Measurements from ENCODE around the gene CENPA.
"Not testable (repeated sequence)": the region's sequence is repeated elsewhere in the genome, so short reads cannot be mapped to it uniquely, and the experiment has no call there.

The CENPA gene

GRCh38 chr2:26760991-26761390 lies 24.9 kb upstream of the CENPA start:
- DNase-seq (ENCODE audit: low spot score): not testable (repeated sequence)

GRCh38 chr2:26763019-26763418 lies 22.8 kb upstream of the CENPA start:
- DNase-seq (ENCODE audit: low spot score): no peak

- DNase-seq (ENCODE audit: low spot score): peak; percentile 77
Observed at GRCh38 chr2:26764078-26764887, 21.6 kb upstream of the CENPA start, which contains the start of gene SLC35F6. SLC35F6 (plus strand) TSS chr2:26764284; CDS start chr2:26764350, 66 bp downstream.

DNA sequence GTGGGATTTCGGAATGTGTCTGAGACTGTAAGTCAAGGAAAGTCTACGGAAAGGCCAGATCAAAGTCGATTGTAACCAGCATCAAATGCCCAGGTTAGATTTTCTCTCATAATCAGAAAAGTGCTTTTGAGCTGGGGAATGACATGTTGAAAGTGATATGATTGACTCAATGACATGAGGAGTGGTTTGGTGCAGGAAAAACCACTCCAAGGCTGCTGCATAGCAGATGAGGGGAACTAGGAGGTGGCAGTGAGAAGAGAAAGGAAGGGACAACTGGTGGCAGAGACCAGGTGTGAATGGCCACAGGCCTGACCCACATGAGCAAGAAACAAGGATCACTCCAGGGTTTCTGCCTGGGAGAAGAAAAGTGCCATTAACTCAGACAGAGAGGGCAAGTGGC lies 20.9 kb upstream of the CENPA start:
- DNase-seq (ENCODE audit: low spot score): no peak

DNA sequence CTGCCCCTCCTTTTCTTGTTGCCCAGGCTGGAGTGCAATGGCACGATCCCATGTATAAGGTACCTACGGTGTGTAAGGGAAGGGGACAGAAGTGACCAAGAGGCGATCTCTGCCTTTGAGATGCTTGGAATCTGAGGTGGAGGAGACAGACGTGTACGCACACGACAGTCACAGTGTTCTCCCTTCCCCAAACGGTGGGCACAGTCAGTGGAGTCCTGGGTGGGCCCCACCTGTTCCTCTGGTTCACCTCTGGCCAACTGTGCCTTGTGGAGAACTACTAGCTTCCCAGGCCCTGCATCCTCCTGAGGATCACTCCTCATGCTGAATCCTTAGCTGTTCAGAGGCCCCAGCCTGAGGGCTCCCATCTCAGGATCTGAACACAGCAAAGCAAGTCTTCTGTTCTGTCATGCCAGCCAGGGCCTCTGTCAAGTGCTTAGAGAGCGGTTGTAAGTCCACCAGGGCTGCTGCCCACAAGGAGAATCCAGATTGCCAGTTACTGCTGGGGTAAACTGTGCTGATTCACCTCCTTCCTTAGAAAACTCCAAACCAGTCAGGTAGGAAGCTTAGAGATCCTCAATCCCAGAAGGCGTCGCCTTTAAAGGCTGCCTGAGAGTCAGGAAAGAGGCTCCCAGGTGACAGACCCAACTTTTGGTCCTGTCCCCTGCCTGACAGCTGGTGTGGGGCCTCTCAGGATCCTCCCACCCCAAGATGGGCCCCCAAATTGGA lies 20.2 kb upstream of the CENPA start:
- no peak for DNase-seq (ENCODE audit: low spot score)

DNA sequence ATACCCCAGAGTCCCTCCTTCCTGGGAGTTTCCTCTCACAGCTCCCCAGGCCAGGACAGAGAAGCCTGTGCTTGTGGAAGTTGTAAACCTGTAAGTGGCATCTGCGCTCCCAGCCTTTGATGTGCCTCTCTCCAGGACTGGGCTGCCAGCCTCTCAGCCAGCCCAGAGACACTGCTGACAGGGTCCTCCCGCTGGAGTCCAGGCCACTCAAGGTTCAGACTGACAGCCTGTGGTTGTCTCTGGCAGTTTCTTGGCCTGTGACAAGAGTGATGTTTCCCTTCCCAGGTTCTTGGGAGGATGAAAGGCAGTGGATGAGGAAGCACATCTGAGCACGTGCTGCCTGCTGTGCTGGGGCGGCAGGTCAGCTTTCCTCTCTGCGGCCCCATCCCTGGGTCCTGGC lies 18.7 kb upstream of the CENPA start:
- DNase-seq (ENCODE audit: low spot score): no peak

- no peak for DNase-seq (ENCODE audit: low spot score)
Observed at GRCh38 chr2:26767894-26768487, 17.9 kb upstream of the CENPA start.

- DNase-seq (ENCODE audit: low spot score): no peak
Observed at GRCh38 chr2:26768759-26769088, 17.1 kb upstream of the CENPA start.

GRCh38 chr2:26769089-26769761 lies 16.6 kb upstream of the CENPA start:
- DNase-seq (ENCODE audit: low spot score): no peak

GRCh38 chr2:26770986-26771586 lies 14.8 kb upstream of the CENPA start:
- DNase-seq (ENCODE audit: low spot score): no peak

- peak; percentile 43 for DNase-seq (ENCODE audit: low spot score)
Observed at GRCh38 chr2:26772064-26773001, 13.5 kb upstream of the CENPA start.

GRCh38 chr2:26776195-26776800 lies 9.6 kb upstream of the CENPA start:
- no peak for DNase-seq (ENCODE audit: low spot score)

- DNase-seq (ENCODE audit: low spot score): no peak
Observed at GRCh38 chr2:26778098-26778497, 7.8 kb upstream of the CENPA start.

GRCh38 chr2:26778507-26778906 lies 7.3 kb upstream of the CENPA start:
- no peak for DNase-seq (ENCODE audit: low spot score)

DNA sequence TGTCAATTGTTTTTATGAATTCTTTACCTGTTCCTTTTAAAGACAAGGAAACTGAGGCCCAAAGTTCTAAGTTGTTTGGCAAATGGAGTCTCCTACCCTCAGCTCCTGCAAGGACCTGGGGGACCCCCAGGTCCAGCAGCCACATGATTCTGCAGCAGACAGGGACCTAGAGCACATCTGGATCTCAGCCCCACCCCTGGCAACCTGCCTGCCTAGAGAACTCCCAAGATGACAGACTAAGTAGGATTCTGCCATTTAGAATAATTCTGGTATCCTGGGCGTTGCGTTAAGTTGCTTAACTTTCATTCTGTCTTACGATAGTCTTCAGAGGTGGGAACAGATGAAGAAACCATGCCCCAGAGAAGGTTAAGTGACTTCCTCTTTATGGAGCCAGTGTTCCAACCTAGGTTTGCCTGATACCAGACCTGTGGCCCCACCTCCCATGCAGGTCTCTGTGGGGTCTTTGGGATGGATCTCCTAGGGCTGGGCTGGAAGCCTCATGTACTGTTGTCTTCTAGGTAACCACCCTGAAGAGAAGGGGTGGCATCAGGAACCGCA lies 5.6 kb upstream of the CENPA start:
- DNase-seq (ENCODE audit: low spot score): no peak

- no peak for DNase-seq (ENCODE audit: low spot score)
Observed at GRCh38 chr2:26782876-26783704, 2.8 kb upstream of the CENPA start.

- no peak for DNase-seq (ENCODE audit: low spot score)
Observed at GRCh38 chr2:26784570-26785234, 1.2 kb upstream of the CENPA start.

DNA sequence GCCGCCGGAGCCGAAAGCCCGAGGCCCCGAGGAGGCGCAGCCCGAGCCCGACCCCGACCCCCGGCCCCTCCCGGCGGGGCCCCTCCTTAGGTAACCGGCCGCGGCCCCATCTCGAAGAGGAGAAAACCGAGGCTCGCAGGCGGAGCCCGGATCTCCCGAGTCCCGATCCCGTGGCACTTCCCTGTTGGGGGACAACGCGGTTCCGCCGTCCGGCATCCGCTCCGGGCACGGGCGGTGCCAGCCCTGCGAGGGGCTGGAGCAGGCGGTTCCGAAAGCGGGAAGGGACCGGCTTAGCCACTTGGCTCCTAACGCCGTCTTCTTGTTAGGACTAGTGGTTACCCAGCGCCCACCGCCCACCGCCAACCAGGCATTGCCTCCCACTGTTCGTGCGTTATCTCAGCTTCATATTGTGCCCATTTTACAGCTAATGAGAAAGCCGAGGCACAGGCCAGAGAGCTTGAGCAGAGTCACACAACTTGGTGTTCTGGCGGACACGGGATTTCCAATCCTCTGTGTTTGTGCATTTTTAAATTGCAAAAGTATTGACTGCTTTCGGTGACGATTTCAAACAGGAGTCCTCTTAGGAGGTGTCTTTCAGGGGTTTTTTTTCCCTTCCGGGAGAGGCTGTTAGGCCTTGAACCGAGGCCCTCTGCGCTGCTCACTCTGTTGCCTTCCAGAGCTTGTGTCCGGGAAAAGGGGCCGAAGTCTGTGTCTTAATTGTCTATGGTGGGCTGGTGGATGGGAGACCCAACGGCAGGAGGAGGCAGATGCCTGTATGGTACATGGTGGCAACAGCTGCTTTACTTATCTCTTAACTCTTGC lies 562 bp downstream of the CENPA start:
- no peak for DNase-seq (ENCODE audit: low spot score)

All from HuH-7.5 (cell line).